BLaER1 (cell line): ENCODE data around the gene COMMD4.

Experiments used
- H3K27ac ChIP-seq: shearing (Covaris generic); formaldehyde crosslinking; 2 replicates; pipeline ENCODE4 v1.8.1; 2022
- H3K27me3 ChIP-seq: shearing (Covaris generic); formaldehyde crosslinking; 2 replicates; pipeline ENCODE4 v1.8.1; 2022
- H3K36me3 ChIP-seq: shearing (Covaris generic); formaldehyde crosslinking; 2 replicates; pipeline ENCODE4 v1.8.1; 2022
- H3K4me1 ChIP-seq: shearing (Covaris generic); formaldehyde crosslinking; 2 replicates; pipeline ENCODE4 v1.8.1; 2022
- H3K4me2 ChIP-seq: shearing (Covaris generic); formaldehyde crosslinking; 2 replicates; pipeline ENCODE4 v1.8.1; 2022
- H3K4me3 ChIP-seq: shearing (Covaris generic); formaldehyde crosslinking; 2 replicates; pipeline ENCODE4 v1.8.1; 2022
- H3K9ac ChIP-seq: shearing (Covaris generic); formaldehyde crosslinking; 2 replicates; pipeline ENCODE4 v1.8.1; 2022
- H3K9me3 ChIP-seq: shearing (Covaris generic); formaldehyde crosslinking; 2 replicates; pipeline ENCODE4 v1.8.1; 2022
- H4K20me1 ChIP-seq: shearing (Covaris generic); formaldehyde crosslinking; 2 replicates; pipeline ENCODE4 v1.8.1; 2022
- Cebpa-rat ChIP-seq: shearing (Covaris generic); IDR thresholded peaks from 2 replicates; pipeline ENCODE4 v1.8.1; 2022

COMMD4 gene

GRCh38 chr15:75358771-75359536, 23.1 kb downstream of the COMMD4 start:
- Histone ChIP-seq H3K36me3 (peaks cover 81% of the 10 kb centered on the region), H3K9ac (no peak overlapping the region), H3K9me3 (no peaks in the 10 kb centered on the region), H3K4me1 (peaks cover 32% of the 10 kb centered on the region), H3K27me3 (no peaks in the 10 kb centered on the region), H3K27ac (no peak overlapping the region), H3K4me2 (no peak overlapping the region), H3K4me3 (no peak overlapping the region), H4K20me1 (peaks cover 16% of the 10 kb centered on the region)
- TF ChIP-seq Cebpa-rat: no peak

DNA sequence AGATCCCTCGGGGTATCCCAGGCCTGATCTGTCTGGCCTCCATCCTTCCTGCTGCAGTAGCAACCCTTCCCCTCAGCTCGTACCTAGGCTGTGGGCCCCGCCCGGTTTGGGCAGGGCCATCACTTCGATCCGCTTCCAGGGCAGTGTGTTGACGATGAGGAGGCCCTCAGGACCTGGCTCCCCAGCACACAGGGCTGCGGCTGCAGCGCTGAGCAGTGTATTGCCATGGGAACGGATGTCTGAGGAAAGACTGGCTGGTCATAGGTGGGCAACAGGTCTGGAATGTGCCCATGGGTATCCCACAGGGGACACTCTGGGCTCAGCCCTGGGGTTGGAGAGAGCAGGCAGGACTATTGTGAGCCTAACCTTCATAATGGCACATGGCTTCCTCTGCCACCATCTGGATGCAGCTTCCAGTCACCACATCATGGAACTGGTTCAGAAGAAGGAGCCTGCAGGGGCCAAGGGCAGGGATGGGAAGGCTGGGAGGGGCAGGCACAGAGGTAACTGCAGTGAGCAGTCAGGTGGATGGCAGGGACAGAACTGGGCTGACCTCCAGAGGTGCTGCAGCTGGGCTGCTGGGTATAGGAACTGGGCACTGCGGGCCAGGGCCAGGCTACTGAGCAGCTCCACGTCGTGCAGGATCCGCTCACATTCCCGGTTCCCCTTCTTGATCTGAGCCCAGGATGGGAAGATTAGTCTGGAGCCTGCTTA, 23.8 kb downstream of the COMMD4 start:
- H3K27me3 ChIP-seq: no peaks in the 10 kb centered on the region
- H3K4me2 ChIP-seq: no peak overlapping the region
- peaks cover 8% of the 10 kb centered on the region; the same call in 1 of the 2 replicates for H4K20me1 ChIP-seq
- no peak for TF ChIP-seq Cebpa-rat
- H3K27ac ChIP-seq: no peak overlapping the region
- H3K9me3 ChIP-seq: no peaks in the 10 kb centered on the region
- H3K4me1 ChIP-seq: peaks cover 29% of the 10 kb centered on the region
- no peak overlapping the region for H3K9ac ChIP-seq
- peaks cover 81% of the 10 kb centered on the region for H3K36me3 ChIP-seq
- H3K4me3 ChIP-seq: no peak overlapping the region

GRCh38 chr15:75360391-75360790, 24.5 kb downstream of the COMMD4 start:
- H3K36me3 ChIP-seq: peaks cover 81% of the 10 kb centered on the region

DNA sequence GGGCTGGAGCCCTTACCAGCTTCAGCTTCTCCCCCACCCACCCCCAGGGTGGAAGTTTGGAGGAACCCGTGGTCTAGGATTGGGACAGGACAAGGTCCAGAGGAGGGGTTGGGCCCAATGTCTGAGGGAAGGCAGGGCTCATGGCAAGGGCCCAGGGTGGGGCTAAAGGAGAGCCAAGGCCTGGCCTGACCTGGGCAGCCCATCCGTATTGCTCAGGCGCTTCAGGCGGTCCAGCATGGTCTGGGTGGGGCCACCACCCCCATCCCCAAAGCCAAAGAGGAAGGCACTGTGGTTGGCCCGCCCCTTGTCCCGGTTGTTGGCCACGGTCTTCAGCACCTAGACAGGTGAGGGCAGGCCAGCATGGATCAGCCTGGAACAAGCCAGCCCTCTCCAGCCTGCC, 25.0 kb downstream of the COMMD4 start:
- no peak overlapping the region for H3K9ac ChIP-seq
- no peak for TF ChIP-seq Cebpa-rat
- H4K20me1 ChIP-seq: peaks cover 8% of the 10 kb centered on the region; the same call in 1 of the 2 replicates
- no peaks in the 10 kb centered on the region for H3K27me3 ChIP-seq
- H3K4me3 ChIP-seq: no peak overlapping the region
- H3K4me1 ChIP-seq: peaks cover 27% of the 10 kb centered on the region
- no peaks in the 10 kb centered on the region for H3K9me3 ChIP-seq
- H3K36me3 ChIP-seq: peaks cover 82% of the 10 kb centered on the region
- no peak overlapping the region for H3K4me2 ChIP-seq
- no peak overlapping the region for H3K27ac ChIP-seq

More at GRCh38 chr15:75360391-75360790, 24.5 kb downstream of the COMMD4 start:
- Histone ChIP-seq H3K27ac (no peak overlapping the region), H3K27me3 (no peaks in the 10 kb centered on the region), H3K9me3 (no peaks in the 10 kb centered on the region), H3K4me1 (peaks cover 27% of the 10 kb centered on the region), H3K4me3 (no peak overlapping the region), H4K20me1 (peaks cover 8% of the 10 kb centered on the region; the same call in 1 of the 2 replicates), H3K9ac (no peak overlapping the region), H3K4me2 (no peak overlapping the region)
- TF ChIP-seq Cebpa-rat: no peak

- no peak for TF ChIP-seq Cebpa-rat
Measured at GRCh38 chr15:75361361-75361988, 25.6 kb downstream of the COMMD4 start.

GRCh38 chr15:75361989-75362641, 26.3 kb downstream of the COMMD4 start:
- H3K4me3 ChIP-seq: peak overlapping the region; percentile 38; the same call in 1 of the 2 replicates
- H3K36me3 ChIP-seq: peaks cover 81% of the 10 kb centered on the region
- no peaks in the 10 kb centered on the region for H3K9me3 ChIP-seq
- H4K20me1 ChIP-seq: peaks cover 6% of the 10 kb centered on the region
- TF ChIP-seq Cebpa-rat: no peak
- no peaks in the 10 kb centered on the region for H3K27me3 ChIP-seq
- peak overlapping the region; percentile 78 for H3K27ac ChIP-seq
- H3K4me1 ChIP-seq: peaks cover 34% of the 10 kb centered on the region
- H3K9ac ChIP-seq: peak overlapping the region; percentile 66
- H3K4me2 ChIP-seq: peak overlapping the region; percentile 87

More at GRCh38 chr15:75361361-75361988, 25.6 kb downstream of the COMMD4 start:
- H3K27ac ChIP-seq: no peak overlapping the region
- peaks cover 7% of the 10 kb centered on the region for H4K20me1 ChIP-seq
- no peak overlapping the region for H3K4me3 ChIP-seq
- H3K27me3 ChIP-seq: no peaks in the 10 kb centered on the region
- H3K9me3 ChIP-seq: no peaks in the 10 kb centered on the region
- peaks cover 30% of the 10 kb centered on the region for H3K4me1 ChIP-seq
- H3K9ac ChIP-seq: 0 out of 2 replicates have a peak overlapping the region, but pooled peaks have one; percentile 66
- peaks cover 82% of the 10 kb centered on the region for H3K36me3 ChIP-seq
- no peak overlapping the region for H3K4me2 ChIP-seq

GRCh38 chr15:75362642-75363249, 26.9 kb downstream of the COMMD4 start:
- Histone ChIP-seq H3K27ac (peak overlapping the region; percentile 78), H3K9me3 (no peaks in the 10 kb centered on the region), H4K20me1 (peaks cover 12% of the 10 kb centered on the region), H3K4me3 (peak overlapping the region; percentile 38; the same call in 1 of the 2 replicates), H3K4me1 (peaks cover 40% of the 10 kb centered on the region), H3K9ac (peak overlapping the region; percentile 66), H3K36me3 (peaks cover 79% of the 10 kb centered on the region), H3K4me2 (peak overlapping the region; percentile 87), H3K27me3 (no peaks in the 10 kb centered on the region)
- TF ChIP-seq Cebpa-rat: no peak

DNA sequence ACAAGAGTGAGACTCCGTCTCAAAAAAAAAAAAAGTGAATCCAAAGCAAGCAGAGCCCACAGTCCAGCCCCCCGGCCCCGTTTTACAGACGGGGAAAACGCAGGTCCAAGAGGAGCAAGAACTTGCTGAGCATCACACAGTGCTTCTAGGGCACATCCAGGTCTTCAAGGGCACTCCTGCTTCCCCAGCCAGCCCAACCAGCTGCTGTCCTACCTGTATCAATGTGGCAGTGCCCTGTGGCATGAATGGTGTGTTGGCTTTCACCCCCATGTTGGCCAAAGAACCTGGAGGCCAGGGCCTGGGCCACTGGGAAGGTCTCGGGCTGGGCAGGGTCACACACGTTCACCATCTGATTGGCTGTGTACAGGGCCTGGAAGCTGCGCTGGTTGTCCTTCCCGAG, 27.9 kb downstream of the COMMD4 start:
- no peak overlapping the region for H3K9ac ChIP-seq
- no peaks in the 10 kb centered on the region for H3K27me3 ChIP-seq
- no peak overlapping the region for H3K4me3 ChIP-seq
- H3K27ac ChIP-seq: no peak overlapping the region
- H3K36me3 ChIP-seq: peaks cover 69% of the 10 kb centered on the region
- H3K9me3 ChIP-seq: no peaks in the 10 kb centered on the region
- peaks cover 42% of the 10 kb centered on the region for H3K4me1 ChIP-seq
- H4K20me1 ChIP-seq: peaks cover 12% of the 10 kb centered on the region
- no peak overlapping the region for H3K4me2 ChIP-seq
- no peak for TF ChIP-seq Cebpa-rat

DNA sequence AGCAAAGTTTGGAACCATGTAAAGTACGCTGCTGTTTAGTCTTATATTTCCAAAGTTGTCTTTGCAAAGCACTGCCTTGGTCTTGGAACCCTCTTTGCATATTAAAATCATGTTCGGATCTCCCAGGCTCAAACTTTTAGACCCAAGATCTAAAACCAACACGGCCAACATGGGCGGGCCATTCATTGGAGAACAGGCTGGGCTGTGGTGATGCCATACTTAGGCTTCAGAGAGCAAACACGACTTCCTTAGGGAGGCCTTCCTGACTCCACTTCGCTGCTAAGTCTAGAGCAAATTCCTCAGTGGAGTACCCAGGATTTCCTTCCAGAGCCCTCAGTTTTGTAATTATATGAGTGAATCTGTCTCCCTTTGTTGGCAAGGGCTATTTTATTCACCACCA, 29.0 kb downstream of the COMMD4 start:
- TF ChIP-seq Cebpa-rat: no peak
- H3K4me2 ChIP-seq: no peak overlapping the region
- no peaks in the 10 kb centered on the region for H3K9me3 ChIP-seq
- no peak overlapping the region for H3K4me3 ChIP-seq
- no peak overlapping the region for H3K9ac ChIP-seq
- H3K4me1 ChIP-seq: peaks cover 52% of the 10 kb centered on the region
- H4K20me1 ChIP-seq: peaks cover 12% of the 10 kb centered on the region
- H3K27ac ChIP-seq: no peak overlapping the region
- no peaks in the 10 kb centered on the region for H3K27me3 ChIP-seq
- H3K36me3 ChIP-seq: peaks cover 64% of the 10 kb centered on the region
